Prostate gland (tissue), 2 donors: ENCODE measurements around the gene MECP2. TPM values are rescaled to one million over a fixed set of nuclear protein-coding genes. Genes with fewer than 3 reads are reported as not detected.

Experiments used
- DNase-seq: peaks from one replicate; pipeline ENCODE4 v3.0.0-alpha.2; 2019; ENCODE audit warnings: low spot score
- H3K27ac ChIP-seq, 2 donors: fragments of 200-600 bp; sonication (generic); 2 replicates each; pipeline ENCODE4 v1.5.1; 2017 to 2019
- H3K27me3 ChIP-seq: fragments of 200-600 bp; sonication (generic); replicated peaks from 2 replicates; pipeline ENCODE4 v1.5.1; 2019; ENCODE audit not compliant: insufficient read depth
- H3K36me3 ChIP-seq, 2 donors: fragments of 200-600 bp; sonication (generic); 1 replicate in 1 of 2; 2 replicates in 1 of 2; pipeline versions ENCODE4 v1.5.1 to v1.8.1; 2017 to 2019
- H3K4me1 ChIP-seq: fragments of 200-600 bp; sonication (generic); replicated peaks from 2 replicates; pipeline ENCODE4 v1.5.1; 2019
- H3K4me3 ChIP-seq, 2 donors: fragments of 200-600 bp; sonication (generic); 2 replicates each; pipeline ENCODE4 v1.5.1; 2017 to 2019
- H3K9me3 ChIP-seq: fragments of 200-600 bp; sonication (generic); 2 replicates; pipeline ENCODE4 v1.5.1; 2017
- POLR2A ChIP-seq: fragments of 450-650 bp; IDR thresholded peaks from one replicate; pipeline ENCODE4 v1.6.1; 2016; ENCODE audit warnings: antibody characterized with exemption, mild to moderate bottlenecking
- POLR2AphosphoS5 ChIP-seq: sonication (generic); formaldehyde crosslinking; IDR thresholded peaks from one replicate; pipeline ENCODE4 v1.6.1; 2017; ENCODE audit warnings: antibody characterized with exemption
- WGBS: methylation state at CpG from one replicate; pipeline ENCODE4 v1.1.5; 2018; 5-methylcytosine and 5-hydroxymethylcytosine counted together
- intact Hi-C: fragments of 100-400 bp; cut with DNase I; formaldehyde crosslinking; loops from one replicate; pipeline ENCODE4 v1.14.2; 2022
- total RNA-seq, 2 donors: library from RNA; depleted of rRNA; stranded (reverse); fragments of >200 nt; gene quantifications; one replicate each; pipeline ENCODE4 v1.1.0, GENCODE V29; 2016
- TF ChIP-seq, protein P1 (sequence below), 4 experiments: fragments of 200-600 bp in 2 of 4; fragments of 450-650 bp in 2 of 4; sonication (generic) in 2 of 4; IDR thresholded peaks; 1 replicate in 3 of 4; 2 replicates in 1 of 4; pipeline ENCODE4 v1.5.1; 2016 to 2019; ENCODE audit warnings: antibody characterized with exemption in 4 of 4, mild to moderate bottlenecking in 2 of 4, moderate library complexity in 2 of 4

MECP2 gene
- total RNA-seq, 2 donors from 2014 or later: 54.4 to 85.2 TPM

DNA sequence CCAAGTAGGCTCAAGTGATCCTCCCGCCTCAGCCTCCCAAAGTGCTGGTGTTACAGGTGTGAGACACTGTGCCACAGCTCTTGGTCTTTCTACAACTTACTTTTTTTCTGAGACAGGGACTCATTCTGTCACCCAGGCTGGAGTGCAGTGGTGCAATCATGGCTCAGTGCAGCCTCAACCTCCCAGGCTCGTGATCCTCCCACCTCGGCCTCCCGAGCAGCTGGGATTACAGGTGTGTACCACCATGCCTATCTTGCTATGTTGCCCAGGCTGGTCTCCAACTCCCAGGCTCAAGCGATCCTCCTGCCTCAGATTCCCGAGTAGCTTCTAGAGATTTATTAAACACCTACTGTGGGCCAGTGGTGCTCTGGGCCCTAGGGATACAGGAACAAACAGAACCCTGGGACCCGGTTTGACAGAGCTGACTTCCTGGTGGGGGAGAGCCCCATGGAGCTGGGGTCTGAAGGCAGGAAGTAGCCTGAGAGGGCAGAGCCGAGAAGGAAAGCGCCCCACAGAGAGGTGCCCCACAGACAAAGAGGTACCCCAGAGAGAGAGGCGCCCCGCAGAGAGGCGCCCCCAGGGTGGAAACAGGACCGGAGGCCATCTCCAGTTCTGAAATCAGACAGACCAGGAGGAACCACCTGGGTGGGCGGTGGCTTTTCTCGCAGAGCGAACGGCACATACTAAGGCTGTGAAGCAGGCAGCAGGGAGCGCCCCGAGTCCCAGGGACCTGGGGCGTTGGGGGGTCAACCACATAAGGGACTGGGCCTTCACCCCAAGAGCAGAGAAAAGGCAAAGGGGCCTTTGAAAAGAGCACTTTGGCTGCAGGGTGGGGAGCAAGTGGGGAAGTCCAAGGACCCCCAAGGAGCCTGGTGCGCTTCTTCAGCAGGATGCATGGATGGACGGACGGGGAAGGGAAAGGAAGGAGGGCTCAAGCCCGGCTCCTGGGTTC is 82.8 kb downstream of the MECP2 start:
- no peaks in the 10 kb centered on the region for H3K9me3 ChIP-seq
- 90% methylated on average over 20 of the region's 24 CpGs for WGBS
- TF ChIP-seq POLR2AphosphoS5: no peak
- no peak overlapping the region for H3K4me3 ChIP-seq
- no peak for DNase-seq
- intact Hi-C loops: loop anchor here (10.0 kb wide), 1 partner anchor 80 kb away; the partner anchor contains the start of gene MECP2
- no peak overlapping the region for H3K27ac ChIP-seq
- no peaks in the 10 kb centered on the region for H3K36me3 ChIP-seq
- no peaks in the 10 kb centered on the region for H3K27me3 ChIP-seq
- no peaks in the 10 kb centered on the region for H3K4me1 ChIP-seq

DNA sequence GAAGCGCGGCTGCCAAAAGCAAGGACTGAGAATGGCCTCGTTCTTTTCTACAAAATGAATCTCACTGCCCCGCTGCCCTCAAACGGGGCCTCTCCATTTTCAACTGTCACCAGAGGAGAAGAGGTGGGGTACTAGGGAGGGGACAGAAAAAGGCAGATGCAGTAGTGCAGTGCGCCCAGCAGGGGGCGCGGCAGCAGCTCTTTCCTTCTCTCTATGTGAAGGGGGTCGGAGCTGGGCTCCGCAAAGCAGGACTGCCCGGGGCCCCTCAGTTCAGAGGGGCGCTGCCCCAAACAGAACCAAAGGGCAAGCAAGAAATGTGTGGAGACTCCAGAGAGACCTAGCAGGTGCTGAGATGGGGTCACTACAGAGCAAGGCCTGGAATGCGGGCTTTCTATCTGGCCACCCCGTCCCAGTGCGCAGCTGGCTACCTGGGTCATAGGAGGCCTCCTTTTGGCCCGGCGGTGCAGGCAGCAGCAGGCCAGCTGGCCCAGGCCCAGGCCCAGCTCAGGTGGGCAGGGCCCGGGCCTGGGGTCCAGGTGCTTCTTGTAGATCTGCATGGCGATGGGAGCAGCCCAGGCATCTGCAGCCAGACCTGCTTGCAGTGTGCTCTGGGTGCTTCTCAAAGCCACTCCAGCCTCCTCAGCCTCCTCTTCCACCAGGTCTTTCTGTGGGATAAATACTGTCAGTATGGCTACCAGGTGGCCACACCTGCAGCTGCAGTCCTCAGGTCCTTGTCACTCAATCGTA is 83.7 kb downstream of the MECP2 start:
- DNase-seq: no peak
- Histone ChIP-seq H3K27me3 (no peaks in the 10 kb centered on the region), H3K9me3 (no peaks in the 10 kb centered on the region), H3K4me3 (no peak overlapping the region), H3K4me1 (no peaks in the 10 kb centered on the region), H3K36me3 (no peaks in the 10 kb centered on the region), H3K27ac (no peak overlapping the region)
- 20% methylated on average over 17 of the region's 20 CpGs for WGBS
- TF ChIP-seq, protein P1, sequence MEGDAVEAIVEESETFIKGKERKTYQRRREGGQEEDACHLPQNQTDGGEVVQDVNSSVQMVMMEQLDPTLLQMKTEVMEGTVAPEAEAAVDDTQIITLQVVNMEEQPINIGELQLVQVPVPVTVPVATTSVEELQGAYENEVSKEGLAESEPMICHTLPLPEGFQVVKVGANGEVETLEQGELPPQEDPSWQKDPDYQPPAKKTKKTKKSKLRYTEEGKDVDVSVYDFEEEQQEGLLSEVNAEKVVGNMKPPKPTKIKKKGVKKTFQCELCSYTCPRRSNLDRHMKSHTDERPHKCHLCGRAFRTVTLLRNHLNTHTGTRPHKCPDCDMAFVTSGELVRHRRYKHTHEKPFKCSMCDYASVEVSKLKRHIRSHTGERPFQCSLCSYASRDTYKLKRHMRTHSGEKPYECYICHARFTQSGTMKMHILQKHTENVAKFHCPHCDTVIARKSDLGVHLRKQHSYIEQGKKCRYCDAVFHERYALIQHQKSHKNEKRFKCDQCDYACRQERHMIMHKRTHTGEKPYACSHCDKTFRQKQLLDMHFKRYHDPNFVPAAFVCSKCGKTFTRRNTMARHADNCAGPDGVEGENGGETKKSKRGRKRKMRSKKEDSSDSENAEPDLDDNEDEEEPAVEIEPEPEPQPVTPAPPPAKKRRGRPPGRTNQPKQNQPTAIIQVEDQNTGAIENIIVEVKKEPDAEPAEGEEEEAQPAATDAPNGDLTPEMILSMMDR (IDR thresholded peaks at IDR 0.05): peak; percentile 58 to 81 (median 80)
- no peak for TF ChIP-seq POLR2A
- intact Hi-C loops: loop anchor here (2.0 to 10.0 kb wide), 2 partner anchors 37 to 81 kb away; partner anchors contain the start of gene MECP2

DNA sequence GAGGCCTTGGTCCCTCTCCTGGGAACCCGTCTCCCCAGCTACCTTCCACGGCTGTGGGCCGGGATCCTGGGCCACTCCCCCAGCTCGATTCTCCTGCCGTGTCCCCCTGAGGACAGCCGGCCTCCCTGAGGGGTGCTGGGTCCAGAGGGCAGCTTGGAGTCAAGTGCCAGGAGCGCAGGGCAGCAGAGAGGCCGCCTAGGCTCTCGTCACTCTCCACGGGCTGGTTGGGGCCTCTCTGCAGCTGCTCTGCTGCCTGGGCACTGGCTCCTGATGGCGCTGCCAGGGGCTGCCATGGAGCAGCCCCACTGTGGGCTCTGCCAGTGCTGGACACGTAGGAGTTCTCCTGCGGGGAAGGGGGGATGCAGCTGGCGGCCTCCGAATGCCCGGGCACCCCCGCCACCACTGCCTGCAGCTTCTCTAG is 84.5 kb downstream of the MECP2 start:
- 76% methylated on average over 7 of the region's 17 CpGs for WGBS
- Histone ChIP-seq H3K4me3 (no peak overlapping the region), H3K9me3 (no peaks in the 10 kb centered on the region), H3K27ac (no peak overlapping the region), H3K27me3 (no peaks in the 10 kb centered on the region), H3K36me3 (no peaks in the 10 kb centered on the region), H3K4me1 (no peaks in the 10 kb centered on the region)
- intact Hi-C loops: loop anchor here (2.0 to 10.0 kb wide), 2 partner anchors 38 to 82 kb away; partner anchors contain the start of gene MECP2
- DNase-seq: no peak
- TF ChIP-seq, protein P1 (IDR thresholded peaks at IDR 0.05): no peak
- no peak for TF ChIP-seq POLR2AphosphoS5
- no peak for TF ChIP-seq POLR2A

DNA sequence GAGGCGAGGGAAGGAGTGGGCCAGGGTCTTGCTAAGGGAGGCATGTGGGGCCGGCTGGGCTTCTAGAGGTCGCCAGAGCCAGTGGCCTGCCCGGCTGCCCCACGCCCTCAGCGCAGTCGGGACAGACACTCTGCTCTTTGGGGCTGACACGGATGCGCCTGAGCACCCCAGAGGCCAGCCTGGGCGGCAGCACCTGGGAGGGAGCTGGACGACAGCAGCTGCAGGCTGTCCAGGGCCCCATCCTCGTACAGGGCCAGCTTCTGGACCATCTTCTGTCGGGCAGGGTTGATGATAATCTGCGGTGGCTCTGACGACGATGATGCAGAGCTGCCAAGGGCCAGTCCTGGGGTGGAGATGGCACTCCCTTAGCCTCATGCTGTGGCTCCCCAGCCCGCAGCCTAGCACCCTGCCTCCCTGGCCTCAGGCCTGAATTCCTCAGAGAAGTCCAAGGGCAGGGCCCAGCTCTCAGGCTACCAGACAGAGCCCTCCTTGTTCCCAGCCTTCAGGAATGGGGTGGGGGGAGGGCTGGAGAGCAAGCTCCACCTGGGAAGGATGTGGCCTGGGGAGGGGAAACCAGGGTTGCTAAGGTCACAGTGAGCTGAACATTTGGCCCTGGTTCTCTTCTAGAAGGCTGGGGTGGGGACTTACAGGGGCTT is 85.1 kb downstream of the MECP2 start:
- no peaks in the 10 kb centered on the region for H3K36me3 ChIP-seq
- no peak for DNase-seq
- no peaks in the 10 kb centered on the region for H3K9me3 ChIP-seq
- no peaks in the 10 kb centered on the region for H3K4me1 ChIP-seq
- no peak overlapping the region for H3K4me3 ChIP-seq
- no peak overlapping the region for H3K27ac ChIP-seq
- 48% methylated on average over 2 of the region's 17 CpGs for WGBS
- intact Hi-C loops: loop anchor here (2.0 to 10.0 kb wide), 2 partner anchors 38 to 82 kb away; partner anchors contain the start of gene MECP2
- H3K27me3 ChIP-seq: no peaks in the 10 kb centered on the region
- TF ChIP-seq POLR2AphosphoS5 (no peak), POLR2A (no peak)
- TF ChIP-seq, protein P1 (IDR thresholded peaks at IDR 0.05): no peak
